Measurements from ENCODE around the gene PROZ. TPM values are rescaled to one million over a fixed set of nuclear protein-coding genes. Genes with fewer than 3 reads are reported as not detected.
A peak's percentile ranks its signal among the peaks of the same experiment; 100 is the strongest.

PROZ gene
- total and polyA plus RNA-seq, 5 donors from 2014 or later = 0.15 TPM; not detected in 3

GRCh38 chr13:113121928-113122471, 36.4 kb upstream of the PROZ start:
- no peaks in the 10 kb centered on the region for H3K36me3 Mint-ChIP-seq
- H3K36me3 ChIP-seq (ENCODE audit: control insufficient read depth, insufficient read depth, low read length) = no peaks in the 10 kb centered on the region
- H3K27me3 ChIP-seq (ENCODE audit: control insufficient read depth, insufficient read depth, low read length) = no peaks in the 10 kb centered on the region
- H3K27me3 Mint-ChIP-seq = peaks cover under 1% of the 10 kb centered on the region
- H3K4me3 Mint-ChIP-seq = no peak overlapping the region
- peaks cover 0 to 4% (median 0%) of the 10 kb centered on the region in 7 donors for H3K9me3 Mint-ChIP-seq
- no peak overlapping the region for H3K27ac ChIP-seq (ENCODE audit: insufficient read depth, low read length, poor library complexity, severe bottlenecking)
- no peaks in the 10 kb centered on the region for H3K4me1 ChIP-seq (ENCODE audit: control insufficient read depth, insufficient read depth, low read length, poor library complexity, severe bottlenecking)
- no peak overlapping the region for H3K4me3 ChIP-seq (ENCODE audit: low read depth, low read length)
- no peak for ATAC-seq (ENCODE audit: low read depth in 2 of 2)
- DNase-seq = no peak
- H3K27ac Mint-ChIP-seq = no peak overlapping the region
- no peaks in the 10 kb centered on the region for H3K4me1 Mint-ChIP-seq
- no peaks in the 10 kb centered on the region for H3K9me3 ChIP-seq (ENCODE audit: control insufficient read depth in 2 of 2, low read length in 2 of 2)

GRCh38 chr13:113122550-113123225, 35.8 kb upstream of the PROZ start, which contains the start of gene F10:
Gene F10 (plus strand): TSS chr13:113122799. CDS start chr13:113122856, 57 bp downstream.
- H3K4me3 ChIP-seq (ENCODE audit: low read depth, low read length) = no peak within 1 kb of the TSS
- no peaks in the 10 kb centered on the region for H3K4me1 Mint-ChIP-seq
- no peaks in the 10 kb centered on the region for H3K36me3 ChIP-seq (ENCODE audit: control insufficient read depth, insufficient read depth, low read length)
- no peak within 1 kb of the TSS for H3K4me3 Mint-ChIP-seq
- H3K9me3 ChIP-seq (ENCODE audit: control insufficient read depth in 2 of 2, low read length in 2 of 2) = no peaks in the 10 kb centered on the region
- peaks cover 7% of the 10 kb centered on the region for H3K27me3 Mint-ChIP-seq
- H3K36me3 Mint-ChIP-seq = no peaks in the 10 kb centered on the region
- no peak for DNase-seq
- H3K27me3 ChIP-seq (ENCODE audit: control insufficient read depth, insufficient read depth, low read length) = peaks cover 5% of the 10 kb centered on the region
- no peak for ATAC-seq (ENCODE audit: low read depth in 2 of 2)
- no peak within 1 kb of the TSS for H3K27ac Mint-ChIP-seq
- H3K27ac ChIP-seq (ENCODE audit: insufficient read depth, low read length, poor library complexity, severe bottlenecking) = no peak within 1 kb of the TSS
- no peaks in the 10 kb centered on the region for H3K4me1 ChIP-seq (ENCODE audit: control insufficient read depth, insufficient read depth, low read length, poor library complexity, severe bottlenecking)
- peaks cover 0 to 6% (median 0%) of the 10 kb centered on the region in 7 donors for H3K9me3 Mint-ChIP-seq

- H3K27me3 Mint-ChIP-seq = peaks cover 12% of the 10 kb centered on the region
- Histone ChIP-seq H3K4me1 (ENCODE audit: control insufficient read depth, insufficient read depth, low read length, poor library complexity, severe bottlenecking) (no peaks in the 10 kb centered on the region), H3K4me3 (ENCODE audit: low read depth, low read length) (no peak overlapping the region), H3K27ac (ENCODE audit: insufficient read depth, low read length, poor library complexity, severe bottlenecking) (no peak overlapping the region), H3K9me3 (ENCODE audit: control insufficient read depth in 2 of 2, low read length in 2 of 2) (no peaks in the 10 kb centered on the region), H3K36me3 (ENCODE audit: control insufficient read depth, insufficient read depth, low read length) (no peaks in the 10 kb centered on the region), H3K27me3 (ENCODE audit: control insufficient read depth, insufficient read depth, low read length) (peaks cover 9% of the 10 kb centered on the region)
- H3K36me3 Mint-ChIP-seq = no peaks in the 10 kb centered on the region
- H3K27ac Mint-ChIP-seq = no peak overlapping the region
- H3K4me3 Mint-ChIP-seq = no peak overlapping the region
- H3K4me1 Mint-ChIP-seq = no peaks in the 10 kb centered on the region
- peaks cover 0 to 6% (median 0%) of the 10 kb centered on the region in 7 donors for H3K9me3 Mint-ChIP-seq
- DNase-seq (no peak), ATAC-seq (ENCODE audit: low read depth in 2 of 2) (peak in 1 of 2 donors; percentile 40)
Measured at GRCh38 chr13:113123226-113124201, 34.9 kb upstream of the PROZ start.

GRCh38 chr13:113124211-113124970, 34.1 kb upstream of the PROZ start:
- H3K4me3 ChIP-seq (ENCODE audit: low read depth, low read length) = no peak overlapping the region
- no peak overlapping the region for H3K4me3 Mint-ChIP-seq

GRCh38 chr13:113125506-113126264, 32.8 kb upstream of the PROZ start:
- Histone ChIP-seq H3K4me3 (ENCODE audit: low read depth, low read length) (no peak overlapping the region), H3K4me1 (ENCODE audit: control insufficient read depth, insufficient read depth, low read length, poor library complexity, severe bottlenecking) (peaks cover 5% of the 10 kb centered on the region), H3K27ac (ENCODE audit: insufficient read depth, low read length, poor library complexity, severe bottlenecking) (no peak overlapping the region), H3K36me3 (ENCODE audit: control insufficient read depth, insufficient read depth, low read length) (no peaks in the 10 kb centered on the region), H3K9me3 (ENCODE audit: control insufficient read depth in 2 of 2, low read length in 2 of 2) (no peaks in the 10 kb centered on the region), H3K27me3 (ENCODE audit: control insufficient read depth, insufficient read depth, low read length) (peaks cover 11% of the 10 kb centered on the region)
- DNase-seq = no peak
- H3K36me3 Mint-ChIP-seq = no peaks in the 10 kb centered on the region
- H3K4me1 Mint-ChIP-seq = peaks cover 0 to 5% (median 0%) of the 10 kb centered on the region in 4 donors
- no peak for ATAC-seq (ENCODE audit: low read depth in 2 of 2)
- no peak overlapping the region for H3K4me3 Mint-ChIP-seq
- H3K9me3 Mint-ChIP-seq = peaks cover 0 to 6% (median 0%) of the 10 kb centered on the region in 7 donors
- no peak overlapping the region for H3K27ac Mint-ChIP-seq
- H3K27me3 Mint-ChIP-seq = peaks cover 17% of the 10 kb centered on the region

More at GRCh38 chr13:113124211-113124970, 34.1 kb upstream of the PROZ start:
- Histone ChIP-seq H3K9me3 (ENCODE audit: control insufficient read depth in 2 of 2, low read length in 2 of 2) (no peaks in the 10 kb centered on the region), H3K27me3 (ENCODE audit: control insufficient read depth, insufficient read depth, low read length) (peaks cover 9% of the 10 kb centered on the region), H3K36me3 (ENCODE audit: control insufficient read depth, insufficient read depth, low read length) (no peaks in the 10 kb centered on the region), H3K4me1 (ENCODE audit: control insufficient read depth, insufficient read depth, low read length, poor library complexity, severe bottlenecking) (no peaks in the 10 kb centered on the region), H3K27ac (ENCODE audit: insufficient read depth, low read length, poor library complexity, severe bottlenecking) (no peak overlapping the region)
- Mint-ChIP-seq H3K27ac (no peak overlapping the region), H3K36me3 (no peaks in the 10 kb centered on the region), H3K9me3 (peaks cover 0 to 6% (median 0%) of the 10 kb centered on the region in 7 donors), H3K27me3 (peaks cover 13% of the 10 kb centered on the region), H3K4me1 (peaks cover 0 to 4% (median 0%) of the 10 kb centered on the region in 4 donors)
- DNase-seq (no peak), ATAC-seq (ENCODE audit: low read depth in 2 of 2) (no peak)

GRCh38 chr13:113126265-113127150, 31.9 kb upstream of the PROZ start:
- DNase-seq (no peak), ATAC-seq (ENCODE audit: low read depth in 2 of 2) (no peak)
- H3K4me1 ChIP-seq (ENCODE audit: control insufficient read depth, insufficient read depth, low read length, poor library complexity, severe bottlenecking) = peaks cover 5% of the 10 kb centered on the region
- Mint-ChIP-seq H3K9me3 (peaks cover 0 to 6% (median 0%) of the 10 kb centered on the region in 7 donors), H3K36me3 (no peaks in the 10 kb centered on the region), H3K27me3 (peaks cover 22% of the 10 kb centered on the region), H3K4me3 (no peak overlapping the region), H3K4me1 (peaks cover 0 to 5% (median 0%) of the 10 kb centered on the region in 4 donors), H3K27ac (no peak overlapping the region)
- H3K36me3 ChIP-seq (ENCODE audit: control insufficient read depth, insufficient read depth, low read length) = no peaks in the 10 kb centered on the region
- no peaks in the 10 kb centered on the region for H3K9me3 ChIP-seq (ENCODE audit: control insufficient read depth in 2 of 2, low read length in 2 of 2)
- no peak overlapping the region for H3K27ac ChIP-seq (ENCODE audit: insufficient read depth, low read length, poor library complexity, severe bottlenecking)
- H3K4me3 ChIP-seq (ENCODE audit: low read depth, low read length) = no peak overlapping the region
- H3K27me3 ChIP-seq (ENCODE audit: control insufficient read depth, insufficient read depth, low read length) = peaks cover 16% of the 10 kb centered on the region
